AG04450 (cell line): ENCODE measurements around the gene SLC43A3. TPM values are rescaled to one million over a fixed set of nuclear protein-coding genes. Genes with fewer than 3 reads are reported as not detected.

ENCODE experiments used
- CTCF ChIA-PET: fragments of 300-600, 350-600 bp; formaldehyde crosslinking; extraction: SDS; loops from one replicate; lab custom pipeline; 2022; ENCODE audit warnings: antibody characterized with exemption, inconsistent platforms; lab: Charles Lee
- POLR2A ChIA-PET: fragments of 350-600 bp; formaldehyde crosslinking; extraction: SDS; loops from one replicate; lab custom pipeline; 2021; ENCODE audit warnings: antibody characterized with exemption, inconsistent platforms; lab: Yijun Ruan, JAX
- DNase-seq: peaks from one replicate; pipeline ENCODE4 v3.0.0-alpha.2; 2011; ENCODE audit warnings: low read depth, low spot score
- H3K27ac ChIP-seq: one replicate; pipeline ENCODE4 v1.5.1; 2012; ENCODE audit warnings: low read depth, low read length, control low read depth
- H3K27me3 ChIP-seq: one replicate; pipeline ENCODE4 v1.6.0; 2012; ENCODE audit warnings: low read length; ENCODE audit not compliant: control insufficient read depth, insufficient read depth
- H3K4me3 ChIP-seq: 2 replicates; pipeline ENCODE4 v1.5.1; 2011; ENCODE audit warnings: mild to moderate bottlenecking, low read depth, low read length, control low read depth
- H3K9me3 ChIP-seq: 2 replicates; pipeline ENCODE4 v1.5.1; 2012; ENCODE audit warnings: low read length; ENCODE audit not compliant: control insufficient read depth, insufficient read depth
- CTCF ChIP-seq: IDR thresholded peaks from 2 replicates; pipeline ENCODE4 v1.5.1; 2011; ENCODE audit warnings: low read depth, low read length, control low read depth, inconsistent platforms
- polyA plus RNA-seq: library from polyadenylated mRNA; depleted of rRNA; stranded (reverse); fragments of >200 nt; gene quantifications from 2 replicates; pipeline ENCODE4 v1.2.3, GENCODE V29; 2011; rRNA removed
- small RNA-seq: library from RNA; depleted of rRNA; stranded (forward); fragments of <200 nt; gene quantifications from one replicate; pipeline ENCODE3, GENCODE V24; 2012; ENCODE audit warnings: low read depth; ENCODE audit not compliant: insufficient read length

SLC43A3 gene
- polyA plus RNA-seq, 1 experiment: 24.4 TPM

- H3K27ac ChIP-seq: no peak overlapping the region
- no peak overlapping the region for H3K4me3 ChIP-seq
- ChIA-PET POLR2A (no interaction called here), CTCF (interaction anchor here (1.0 to 3.4 kb wide), 3 partner anchors 12 to 103 kb away, joined by 3 to 12 read pairs (median 4); partner anchors contain the start of gene RTN4RL2)
- no peak for TF ChIP-seq CTCF
- no peak for DNase-seq
- H3K9me3 ChIP-seq: no peaks in the 10 kb centered on the region
- H3K27me3 ChIP-seq: peaks cover 37% of the 10 kb centered on the region
Measured at GRCh38 chr11:57357310-57357709, 69.6 kb downstream of the SLC43A3 start.

Small RNA genes within 50 kb of the gene (small RNA-seq; reads per million reads assigned to genes)
- not detected for gene RNA5SP341

Other genes with a start within 250 kb of the SLC43A3 start
- not detected in 2 replicates for gene LRRC55, start 245.2 kb downstream of the SLC43A3 start, polyA plus RNA-seq
- gene APLNR, start 189.9 kb downstream of the SLC43A3 start, polyA plus RNA-seq: not detected in 2 replicates
- gene TNKS1BP1, start 102.2 kb downstream of the SLC43A3 start, polyA plus RNA-seq: 59.4 and 63.8 TPM in 2 replicates
- 111 and 113 TPM in 2 replicates for gene SSRP1, start 91.2 kb downstream of the SLC43A3 start, polyA plus RNA-seq
- not detected in 2 replicates for gene P2RX3, start 88.8 kb downstream of the SLC43A3 start, polyA plus RNA-seq
- not detected in 2 replicates for gene PRG3, start 46.0 kb downstream of the SLC43A3 start, polyA plus RNA-seq
- gene PRG2, start 36.5 kb downstream of the SLC43A3 start, polyA plus RNA-seq: not detected in 2 replicates
- 0.11 and 0.45 TPM in 2 replicates for gene RTN4RL2, start 33.4 kb upstream of the SLC43A3 start, polyA plus RNA-seq
- gene SLC43A1, start 88.6 kb upstream of the SLC43A3 start, polyA plus RNA-seq: 14.6 and 17.5 TPM in 2 replicates
- gene TIMM10, start 103.6 kb upstream of the SLC43A3 start, polyA plus RNA-seq: 76.6 and 82.8 TPM in 2 replicates
- gene SMTNL1, start 110.5 kb upstream of the SLC43A3 start, polyA plus RNA-seq: not detected in 2 replicates
- gene UBE2L6, start 140.6 kb upstream of the SLC43A3 start, polyA plus RNA-seq: 63.8 and 76.8 TPM in 2 replicates
- gene SERPING1, start 170.6 kb upstream of the SLC43A3 start, polyA plus RNA-seq: 15.2 and 21.1 TPM in 2 replicates
- 0.83 and 1.1 TPM in 2 replicates for gene YPEL4, start 222.8 kb upstream of the SLC43A3 start, polyA plus RNA-seq
- gene CLP1, start 230.6 kb upstream of the SLC43A3 start, polyA plus RNA-seq: 17.7 and 18.0 TPM in 2 replicates
- gene ZDHHC5, start 241.0 kb upstream of the SLC43A3 start, polyA plus RNA-seq: 56.7 and 64.3 TPM in 2 replicates